GM19468 (cell line): ENCODE measurements around the gene DGKI.

Source experiments
- ATAC-seq: cut with Tn5 transposase; IDR thresholded peaks from one replicate; pipeline ENCODE4 v1.9.1; 2021; ENCODE audit warnings: mild to moderate bottlenecking, moderate library complexity, moderate number of reproducible peaks; ENCODE audit not compliant: unreplicated experiment; ENCODE audit errors: extremely low read depth

DGKI gene

DNA sequence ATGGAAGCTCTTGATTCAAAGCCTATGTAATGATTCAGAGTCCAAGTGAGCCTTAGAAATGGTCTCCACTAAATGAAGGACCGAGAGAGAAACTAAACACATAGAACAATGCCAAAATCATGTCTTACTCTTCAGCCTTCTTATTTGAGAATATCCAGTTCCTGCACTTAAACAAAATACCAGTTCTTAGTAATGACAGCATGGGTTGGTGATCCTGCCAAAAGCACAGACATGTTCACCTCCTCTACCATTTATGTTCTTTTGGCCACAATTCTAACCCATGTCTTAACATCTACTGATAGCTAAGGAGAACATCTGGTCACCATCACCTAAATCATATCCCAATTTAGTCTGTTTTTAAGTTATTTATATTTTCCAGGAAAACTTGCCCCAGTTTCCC is 263.6 kb downstream of the DGKI start:
- no peak for ATAC-seq

DNA sequence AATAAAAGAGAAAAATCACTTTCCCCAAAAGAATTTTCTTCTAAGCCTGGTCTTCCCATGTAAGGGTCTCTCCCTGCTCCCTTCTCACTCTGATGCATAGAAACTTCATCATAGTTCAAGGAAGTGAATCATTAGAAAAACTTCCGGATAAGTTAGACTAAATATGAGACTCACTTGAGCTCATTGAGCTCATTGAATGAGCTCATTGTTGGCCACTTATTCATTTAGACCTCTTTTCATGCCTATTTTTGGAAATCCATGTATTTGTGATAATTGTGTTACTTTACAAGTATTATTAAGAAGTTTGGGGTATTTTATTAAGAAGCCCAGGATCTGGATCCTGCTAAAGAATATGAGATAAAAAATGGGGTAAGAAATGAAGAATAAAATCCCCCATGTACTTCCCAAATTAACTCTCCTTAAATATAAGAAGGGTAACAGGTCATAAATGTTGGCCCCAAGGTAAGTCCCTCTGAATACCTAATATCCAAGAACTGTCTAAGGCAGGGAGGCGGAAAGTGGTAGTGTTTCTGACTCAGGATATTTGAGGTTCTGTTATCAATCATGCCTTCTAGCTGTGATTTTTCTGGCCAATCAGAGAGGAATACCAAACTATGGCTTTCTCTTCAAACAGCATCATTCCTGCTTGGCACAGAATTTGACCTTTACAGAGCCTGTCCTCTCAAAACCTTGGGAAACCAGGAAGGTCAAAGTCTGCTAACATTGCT is 266.7 kb downstream of the DGKI start:
- no peak for ATAC-seq

DNA sequence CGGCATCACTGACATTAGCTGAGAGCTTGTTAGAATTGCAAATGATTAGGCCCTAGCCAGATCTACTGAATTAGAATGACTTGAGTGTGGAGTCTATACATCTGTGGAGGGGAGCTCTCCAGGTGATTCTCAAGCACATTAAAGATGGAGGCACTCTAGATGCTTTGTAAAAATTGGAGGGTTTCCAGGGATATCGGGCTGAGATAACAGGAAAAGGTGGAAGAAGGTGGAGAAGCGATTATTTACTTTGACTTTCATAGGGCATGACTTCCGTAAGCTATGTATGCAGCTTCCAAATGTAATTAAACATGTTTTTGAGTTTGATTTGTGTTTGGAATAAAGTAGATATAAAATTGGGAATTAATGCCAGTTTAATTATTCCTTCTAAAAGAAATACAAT is 268.2 kb downstream of the DGKI start:
- ATAC-seq: no peak

- ATAC-seq: no peak
Observed at GRCh38 chr7:137577184-137577583, 269.6 kb downstream of the DGKI start.

DNA sequence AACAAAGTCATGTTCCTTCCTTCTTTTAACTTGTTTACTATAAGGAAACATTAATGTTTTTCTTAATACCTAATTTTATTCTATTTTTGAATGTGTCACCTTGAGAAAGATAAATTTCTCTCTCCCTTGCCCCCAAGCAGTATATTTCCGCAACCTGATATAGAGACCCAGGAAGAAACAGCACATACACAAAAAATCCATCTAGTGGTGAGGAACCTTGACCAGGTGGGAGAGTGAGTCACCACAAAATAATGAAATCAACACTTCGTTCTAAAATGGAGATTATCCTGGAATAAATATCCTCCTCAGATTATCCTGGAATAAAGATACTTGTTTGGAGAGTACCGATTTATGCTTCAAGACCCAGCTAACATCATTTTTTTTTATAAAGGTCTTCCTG is 270.3 kb downstream of the DGKI start:
- no peak for ATAC-seq

GRCh38 chr7:137574812-137575211 is 272.0 kb downstream of the DGKI start:
- no peak for ATAC-seq

- ATAC-seq: no peak
Observed at GRCh38 chr7:137572056-137572784, 274.6 kb downstream of the DGKI start.

GRCh38 chr7:137564677-137565076 is 282.1 kb downstream of the DGKI start:
- ATAC-seq: no peak

- no peak for ATAC-seq
Observed at GRCh38 chr7:137563981-137564380, 282.8 kb downstream of the DGKI start.

DNA sequence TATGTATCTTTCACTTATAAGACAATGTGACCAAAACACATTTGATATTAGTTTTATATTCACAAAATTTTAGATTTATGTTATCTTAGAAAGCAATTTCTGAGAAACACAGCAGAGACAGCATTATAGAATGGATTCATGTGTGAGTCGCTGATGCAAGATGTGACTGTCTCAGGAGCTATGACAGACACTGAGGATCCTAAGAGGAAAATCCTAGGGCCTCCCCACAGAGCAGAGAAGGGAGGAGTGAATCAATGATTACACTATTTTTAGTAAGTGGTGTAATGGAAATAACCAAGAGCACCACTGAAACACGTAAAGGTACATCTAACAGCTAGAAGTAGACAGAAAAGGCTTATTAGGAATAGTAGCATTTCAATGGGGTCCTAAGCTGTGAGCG is 299.3 kb downstream of the DGKI start:
- no peak for ATAC-seq

DNA sequence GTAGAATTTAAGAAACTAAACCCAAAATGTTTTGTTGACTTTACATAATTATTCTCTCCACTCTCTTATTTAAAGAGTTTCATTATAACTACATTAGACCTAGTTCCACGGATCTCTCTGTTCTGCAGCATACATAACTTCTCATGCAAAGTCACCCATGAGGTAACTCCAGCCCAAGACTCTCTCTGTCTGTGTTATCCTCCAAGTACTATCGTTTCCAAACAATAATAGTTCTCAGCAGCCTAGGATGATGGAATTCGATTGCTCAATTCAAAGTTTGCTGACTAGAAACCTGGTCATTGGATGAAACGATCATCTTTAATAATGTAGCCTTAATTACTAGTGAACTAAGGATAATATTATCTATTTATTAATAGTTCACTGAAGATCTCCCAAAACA is 300.1 kb downstream of the DGKI start:
- no peak for ATAC-seq

DNA sequence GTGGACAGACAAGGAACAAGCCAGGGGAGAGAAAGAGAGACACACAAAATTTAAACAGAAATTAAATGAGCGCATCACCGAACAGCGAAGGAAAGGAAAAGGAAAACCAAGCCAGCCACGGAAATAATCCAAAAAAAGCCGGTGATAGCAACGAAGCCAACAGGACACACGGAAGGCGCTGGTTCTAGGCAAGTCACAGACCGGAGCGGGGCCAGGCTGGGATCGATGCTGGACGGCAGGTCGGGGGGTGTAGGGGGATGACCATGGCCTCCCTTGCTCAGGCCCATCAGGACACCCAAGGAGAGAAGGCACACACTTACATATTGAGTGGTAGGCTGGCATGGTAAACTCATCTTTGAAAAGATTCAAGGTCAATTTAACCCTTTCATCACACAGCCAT is 300.8 kb downstream of the DGKI start:
- ATAC-seq: no peak

GRCh38 chr7:137545059-137545716 is 301.6 kb downstream of the DGKI start:
- no peak for ATAC-seq

DNA sequence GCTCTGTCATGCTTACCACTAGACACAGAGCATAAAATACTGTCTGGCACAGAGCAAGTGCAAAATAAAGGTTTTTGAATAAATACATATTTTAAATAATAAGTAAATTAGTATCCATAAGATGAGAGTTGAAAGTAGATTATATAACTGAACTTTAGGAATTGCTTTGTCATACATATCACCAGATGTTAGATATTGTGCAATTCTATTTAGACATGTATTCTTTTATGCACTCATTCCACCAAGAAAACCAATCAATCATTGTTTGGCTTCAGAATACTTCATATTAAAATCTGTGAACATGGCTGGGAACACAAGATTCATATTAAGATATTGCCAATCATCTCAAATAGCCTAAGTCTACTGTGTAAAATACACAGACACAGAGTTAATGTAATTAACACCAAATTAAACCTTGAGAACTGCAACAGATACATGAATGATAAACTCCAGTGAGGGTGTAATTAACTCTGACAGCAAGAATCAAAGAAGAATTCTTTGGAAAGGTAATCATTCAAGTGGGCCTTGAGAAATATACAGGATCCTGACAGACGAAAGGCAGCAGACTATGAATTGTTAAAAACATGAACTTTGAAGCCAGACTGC is 302.2 kb downstream of the DGKI start:
- no peak for ATAC-seq

GRCh38 chr7:137539111-137539715 is 307.6 kb downstream of the DGKI start:
- ATAC-seq: no peak

GRCh38 chr7:137538361-137538762 is 308.4 kb downstream of the DGKI start:
- no peak for ATAC-seq

DNA sequence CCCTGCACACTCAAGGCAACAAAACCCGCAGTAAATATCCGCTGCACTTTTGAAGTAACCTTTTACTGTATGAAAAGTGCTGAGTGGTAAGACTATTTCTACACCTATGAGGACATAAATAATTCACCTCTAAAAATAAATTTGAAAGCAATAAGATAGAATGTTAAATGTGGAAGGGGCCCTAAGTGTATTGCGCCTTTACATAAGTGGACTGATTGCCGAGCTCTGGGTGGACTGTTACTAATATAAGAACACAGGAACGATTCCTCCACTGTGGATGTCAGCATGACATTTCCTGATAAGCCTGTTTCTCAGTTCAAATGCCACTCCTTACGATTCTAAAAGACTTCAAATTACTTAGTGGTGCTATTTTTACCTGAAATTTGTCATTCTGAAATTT is 311.2 kb downstream of the DGKI start:
- no peak for ATAC-seq

- ATAC-seq: no peak
Observed at GRCh38 chr7:137531671-137532070, 315.1 kb downstream of the DGKI start.

DNA sequence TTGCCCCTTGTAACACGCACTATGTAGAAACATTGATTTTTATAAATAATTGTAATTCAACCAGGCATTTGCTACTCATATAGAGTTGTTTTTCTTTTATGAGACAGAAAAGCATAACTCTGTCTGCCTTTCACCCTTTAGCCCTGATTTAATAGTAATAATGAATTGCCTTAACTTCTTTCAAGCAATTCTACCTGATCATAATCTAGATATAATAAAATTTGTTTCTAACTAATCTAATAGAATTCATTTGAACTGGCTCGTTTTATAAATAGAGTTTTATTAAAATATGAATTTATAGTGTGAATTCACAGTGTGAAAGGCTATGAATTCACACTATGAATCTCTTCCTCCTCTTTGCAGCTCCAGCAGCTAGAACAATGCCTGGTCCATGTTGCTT is 319.1 kb downstream of the DGKI start:
- no peak for ATAC-seq

DNA sequence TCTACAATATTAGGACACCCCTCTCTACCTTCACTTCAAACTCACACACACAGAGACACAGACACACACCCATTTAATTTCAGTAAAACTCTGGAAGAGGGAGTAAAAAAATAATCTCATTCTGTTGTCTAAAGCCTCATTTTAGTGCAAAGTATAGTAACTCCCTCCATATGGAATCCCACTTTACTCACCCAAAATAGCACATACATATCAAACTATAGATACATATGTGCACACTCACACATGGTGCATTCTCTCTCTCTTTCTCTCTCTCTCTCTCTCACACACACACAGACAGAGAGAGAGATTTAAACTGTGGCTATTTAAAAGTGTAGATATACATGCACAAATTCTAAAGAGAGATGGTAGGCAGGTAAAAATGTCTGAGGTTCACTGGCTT is 323.6 kb downstream of the DGKI start:
- no peak for ATAC-seq

GRCh38 chr7:137521451-137521850 is 325.3 kb downstream of the DGKI start:
- ATAC-seq: no peak
